IMR-90 (cell line): ENCODE results near the gene HNRNPUL1.

Source experiments
- CTCF ChIP-seq: conservative IDR thresholded peaks from 2 replicates; pipeline ENCODE4 v1.5.1; 2012; ENCODE audit warnings: mild to moderate bottlenecking, low read depth, low read length, improper control_type of control experiment
- POLR2A ChIP-seq: IDR thresholded peaks from 2 replicates; pipeline ENCODE4 v1.6.1; 2012; ENCODE audit warnings: mild to moderate bottlenecking, low read depth, low read length
- RFX5 ChIP-seq: IDR thresholded peaks from 2 replicates; pipeline ENCODE4 v1.8.0; 2012; ENCODE audit warnings: low read depth, mild to moderate bottlenecking, low read length, moderate library complexity

DNA sequence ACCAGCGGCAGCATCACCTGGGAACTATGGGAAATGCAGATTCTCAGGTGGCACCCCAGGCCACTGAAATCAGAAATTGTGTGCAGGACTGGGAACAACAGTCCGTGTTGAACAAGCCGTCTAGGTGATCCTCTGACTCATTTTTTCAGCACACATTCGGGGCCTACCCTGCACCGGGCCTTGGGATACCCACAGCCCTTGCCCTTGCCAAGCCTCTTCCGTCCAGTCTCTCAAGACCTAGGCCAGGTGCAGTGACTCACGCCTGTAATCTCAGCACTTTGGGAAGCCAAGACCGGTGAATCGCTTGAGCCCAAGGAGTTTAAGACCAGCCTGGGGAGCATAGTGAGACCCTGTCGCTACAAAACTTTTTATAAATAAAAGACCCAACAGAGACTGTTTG, 71.3 kb downstream of the HNRNPUL1 start:
- TF ChIP-seq CTCF (no peak), POLR2A (no peak), RFX5 (no peak)
